PFSK-1 (cell line): ENCODE measurements around the gene PRKD1.

Experiments
- FOXP2 ChIP-seq: optimal IDR thresholded peaks from 2 replicates; pipeline ENCODE3; 2011; ENCODE audit warnings: borderline replicate concordance, control low read depth, inconsistent platforms; ENCODE audit not compliant: insufficient read depth; ENCODE audit errors: extremely low read length, extremely low read depth
- POLR2AphosphoS5 ChIP-seq: IDR thresholded peaks from 2 replicates; pipeline ENCODE4 v1.6.1; 2012; ENCODE audit warnings: low read depth, mild to moderate bottlenecking, control low read depth, low read length, moderate library complexity
- SIN3A ChIP-seq: IDR thresholded peaks from 2 replicates; pipeline ENCODE4 v1.6.1; 2012; ENCODE audit warnings: mild to moderate bottlenecking, low read length, moderate library complexity, borderline replicate concordance; ENCODE audit not compliant: insufficient read depth
- TAF1 ChIP-seq: IDR thresholded peaks from 2 replicates; pipeline ENCODE4 v1.6.1; 2012; ENCODE audit warnings: low read length, control low read depth, borderline replicate concordance; ENCODE audit not compliant: insufficient read depth
- TF ChIP-seq, protein P1 (sequence below), 2 experiments: IDR thresholded peaks; 2 replicates each; pipeline versions ENCODE4 v1.6.1 to v1.8.0; 2011 to 2012; ENCODE audit warnings: low read depth in 2 of 2, low read length in 2 of 2, control low read depth in 1 of 2, inconsistent platforms in 1 of 2, mild to moderate bottlenecking in 1 of 2, moderate library complexity in 1 of 2; ENCODE audit not compliant: insufficient read depth in 1 of 2

PRKD1 gene

DNA sequence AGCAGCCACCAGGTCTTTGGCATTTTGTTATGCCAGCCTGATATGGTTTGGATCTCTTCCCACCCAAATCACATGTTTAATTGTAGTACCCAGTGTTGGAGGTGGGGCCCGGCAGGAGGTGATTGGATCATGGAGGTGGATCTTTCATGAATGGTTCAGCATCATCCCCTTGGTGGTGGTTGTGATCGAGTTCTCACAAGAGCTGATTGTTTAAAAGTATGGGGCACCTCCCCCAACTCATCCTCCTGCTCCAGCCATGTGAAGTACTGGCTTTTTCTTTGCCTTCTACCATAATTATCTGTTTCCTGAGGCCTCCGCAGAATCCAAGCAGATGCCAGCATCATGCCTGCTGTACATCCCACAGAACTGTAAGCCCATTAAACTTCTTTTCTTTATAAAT, 12.8 kb upstream of the PRKD1 start:
- TF ChIP-seq FOXP2 (no peak), POLR2AphosphoS5 (no peak), TAF1 (no peak), SIN3A (no peak)
- TF ChIP-seq, protein P1, sequence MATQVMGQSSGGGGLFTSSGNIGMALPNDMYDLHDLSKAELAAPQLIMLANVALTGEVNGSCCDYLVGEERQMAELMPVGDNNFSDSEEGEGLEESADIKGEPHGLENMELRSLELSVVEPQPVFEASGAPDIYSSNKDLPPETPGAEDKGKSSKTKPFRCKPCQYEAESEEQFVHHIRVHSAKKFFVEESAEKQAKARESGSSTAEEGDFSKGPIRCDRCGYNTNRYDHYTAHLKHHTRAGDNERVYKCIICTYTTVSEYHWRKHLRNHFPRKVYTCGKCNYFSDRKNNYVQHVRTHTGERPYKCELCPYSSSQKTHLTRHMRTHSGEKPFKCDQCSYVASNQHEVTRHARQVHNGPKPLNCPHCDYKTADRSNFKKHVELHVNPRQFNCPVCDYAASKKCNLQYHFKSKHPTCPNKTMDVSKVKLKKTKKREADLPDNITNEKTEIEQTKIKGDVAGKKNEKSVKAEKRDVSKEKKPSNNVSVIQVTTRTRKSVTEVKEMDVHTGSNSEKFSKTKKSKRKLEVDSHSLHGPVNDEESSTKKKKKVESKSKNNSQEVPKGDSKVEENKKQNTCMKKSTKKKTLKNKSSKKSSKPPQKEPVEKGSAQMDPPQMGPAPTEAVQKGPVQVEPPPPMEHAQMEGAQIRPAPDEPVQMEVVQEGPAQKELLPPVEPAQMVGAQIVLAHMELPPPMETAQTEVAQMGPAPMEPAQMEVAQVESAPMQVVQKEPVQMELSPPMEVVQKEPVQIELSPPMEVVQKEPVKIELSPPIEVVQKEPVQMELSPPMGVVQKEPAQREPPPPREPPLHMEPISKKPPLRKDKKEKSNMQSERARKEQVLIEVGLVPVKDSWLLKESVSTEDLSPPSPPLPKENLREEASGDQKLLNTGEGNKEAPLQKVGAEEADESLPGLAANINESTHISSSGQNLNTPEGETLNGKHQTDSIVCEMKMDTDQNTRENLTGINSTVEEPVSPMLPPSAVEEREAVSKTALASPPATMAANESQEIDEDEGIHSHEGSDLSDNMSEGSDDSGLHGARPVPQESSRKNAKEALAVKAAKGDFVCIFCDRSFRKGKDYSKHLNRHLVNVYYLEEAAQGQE (IDR thresholded peaks at IDR 0.05; ENCODE audit: insufficient read depth in 1 of 2, low read depth in 2 of 2, low read length in 2 of 2): no peak

DNA sequence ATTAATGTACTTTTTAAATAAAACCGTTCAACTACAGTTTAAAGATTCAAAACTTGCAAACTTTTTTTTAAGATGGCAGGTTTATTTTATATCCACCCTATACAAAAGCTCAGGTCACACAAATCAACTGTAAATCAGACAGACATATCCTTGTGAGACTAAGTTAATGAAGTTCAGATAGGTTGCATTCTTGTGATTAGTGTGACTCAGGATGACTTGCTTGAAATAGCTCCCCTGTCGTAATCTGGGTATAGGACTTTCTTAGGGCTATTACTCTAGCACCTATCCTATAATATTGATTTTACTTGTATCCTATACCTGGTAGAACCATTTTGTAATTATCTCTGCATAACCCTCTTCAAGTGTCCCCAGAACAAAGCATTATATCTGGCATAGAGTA, 9.5 kb upstream of the PRKD1 start:
- TF ChIP-seq POLR2AphosphoS5: no peak
- TF ChIP-seq TAF1: no peak
- TF ChIP-seq, protein P1 (IDR thresholded peaks at IDR 0.05; ENCODE audit: insufficient read depth in 1 of 2, low read depth in 2 of 2, low read length in 2 of 2): no peak
- no peak for TF ChIP-seq SIN3A
- no peak for TF ChIP-seq FOXP2

DNA sequence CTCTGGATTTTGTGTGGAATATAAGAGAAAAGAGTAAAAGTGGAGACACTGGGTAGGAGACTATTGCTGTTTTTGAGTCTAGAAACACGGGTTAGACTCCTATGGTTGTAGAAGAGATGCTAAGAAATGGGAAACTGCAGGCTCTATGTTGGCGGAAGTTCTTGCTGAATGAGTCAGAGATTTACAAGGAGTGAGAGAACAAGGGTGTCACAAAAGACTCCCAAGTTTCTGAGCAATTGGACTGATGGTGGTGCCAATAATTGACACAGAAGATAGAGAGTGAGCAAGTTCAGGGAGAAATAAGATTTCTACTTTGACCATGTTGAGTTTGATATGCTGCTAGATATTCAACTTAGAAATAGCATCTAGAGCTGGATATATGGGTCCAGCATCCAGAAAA, 2.6 kb upstream of the PRKD1 start:
- TF ChIP-seq POLR2AphosphoS5 (no peak), FOXP2 (no peak), SIN3A (no peak), TAF1 (no peak)
- TF ChIP-seq, protein P1 (IDR thresholded peaks at IDR 0.05; ENCODE audit: insufficient read depth in 1 of 2, low read depth in 2 of 2, low read length in 2 of 2): no peak

DNA sequence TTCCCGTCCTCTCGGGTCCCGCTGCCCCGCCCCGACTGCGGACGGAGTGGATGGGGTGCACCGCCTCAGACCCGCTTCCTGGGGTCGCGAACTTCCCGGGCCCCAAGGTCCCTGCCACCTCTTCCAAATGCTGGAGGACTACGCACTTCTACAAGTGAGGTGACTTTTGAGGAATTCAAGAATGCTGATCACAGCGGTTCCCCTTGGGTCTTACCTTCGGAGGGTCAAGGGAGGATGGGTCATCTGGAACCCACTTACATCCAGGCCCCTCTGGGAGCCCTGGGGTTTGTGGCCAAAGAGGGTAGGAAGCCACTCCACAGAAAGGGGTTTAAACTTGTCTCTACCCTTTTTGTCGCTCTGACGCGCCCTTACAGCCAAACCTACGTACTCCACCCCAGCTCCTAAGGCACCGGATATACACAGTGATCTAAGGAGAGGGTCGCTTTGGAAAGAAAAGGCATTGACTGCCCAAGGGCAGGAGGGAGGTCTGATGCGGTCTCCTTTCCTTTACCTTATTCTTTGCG, 532 bp upstream of the PRKD1 start:
- TF ChIP-seq FOXP2: no peak
- TF ChIP-seq, protein P1 (IDR thresholded peaks at IDR 0.05; ENCODE audit: insufficient read depth in 1 of 2, low read depth in 2 of 2, low read length in 2 of 2): no peak
- TF ChIP-seq SIN3A: no peak
- TF ChIP-seq POLR2AphosphoS5: no peak
- no peak for TF ChIP-seq TAF1

DNA sequence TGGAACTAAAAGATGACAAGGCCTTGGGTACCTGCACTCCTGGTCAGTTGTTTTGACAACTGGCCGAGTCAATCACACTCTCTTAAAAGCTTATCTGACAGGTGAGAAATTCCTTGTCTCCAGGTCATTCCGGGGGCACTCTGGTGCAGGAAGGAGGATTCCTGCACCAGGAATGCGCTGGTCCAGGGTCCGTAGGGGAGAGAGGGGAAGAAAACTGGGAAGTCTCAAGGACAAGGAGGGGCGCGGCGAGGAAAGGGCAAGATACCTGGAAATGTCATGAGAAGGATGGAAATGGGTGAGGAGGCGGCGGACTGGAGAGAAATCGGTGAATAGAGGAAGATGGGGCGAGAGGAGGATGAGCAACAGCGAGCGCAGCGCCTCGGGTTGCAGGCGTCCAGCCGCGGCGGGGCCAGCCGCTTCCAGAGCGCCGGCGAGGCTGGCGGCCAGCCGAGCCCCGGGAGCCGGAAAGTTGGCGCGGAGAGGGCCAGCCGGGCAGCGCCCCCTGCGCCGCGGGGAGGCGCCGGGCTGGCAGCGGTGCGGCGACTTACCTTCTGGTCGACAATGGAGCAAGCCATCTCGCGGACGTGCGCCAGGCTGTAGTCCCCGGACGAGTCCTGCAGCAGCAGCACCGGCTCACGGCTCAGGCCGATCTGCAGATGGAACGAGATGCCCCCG, 809 bp downstream of the PRKD1 start:
- TF ChIP-seq FOXP2 (no peak), SIN3A (no peak), TAF1 (no peak), POLR2AphosphoS5 (no peak)
- TF ChIP-seq, protein P1 (IDR thresholded peaks at IDR 0.05; ENCODE audit: insufficient read depth in 1 of 2, low read depth in 2 of 2, low read length in 2 of 2): no peak
